GM23248 (cell line): ENCODE measurements around the gene NFATC3. TPM values are rescaled to one million over a fixed set of nuclear protein-coding genes. Genes with fewer than 3 reads are reported as not detected.

Experiments used
- DNase-seq: peaks from one replicate; pipeline ENCODE4 v3.0.0-alpha.2; 2015
- H2AFZ ChIP-seq: fragments of 200-600 bp; sonication (generic); 2 replicates; pipeline ENCODE4 v1.6.1; 2016; ENCODE audit warnings: antibody characterized with exemption
- H3F3A ChIP-seq: fragments of 200-600 bp; sonication (generic); 2 replicates; pipeline ENCODE4 v1.6.1; 2016; ENCODE audit warnings: mild to moderate bottlenecking, antibody characterized with exemption, mixed run types; ENCODE audit not compliant: insufficient read depth
- H3K27ac ChIP-seq: fragments of 200-600 bp; sonication (generic); 2 replicates; pipeline ENCODE4 v1.5.1; 2016; ENCODE audit warnings: mild to moderate bottlenecking
- H3K27me3 ChIP-seq: fragments of 200-600 bp; sonication (generic); replicated peaks from 2 replicates; pipeline ENCODE4 v1.6.1; 2016; ENCODE audit warnings: mild to moderate bottlenecking; ENCODE audit not compliant: insufficient read depth
- H3K36me3 ChIP-seq: fragments of 200-600 bp; sonication (generic); 2 replicates; pipeline ENCODE4 v1.6.1; 2016; ENCODE audit warnings: low read depth, mild to moderate bottlenecking
- H3K4me1 ChIP-seq: fragments of 200-600 bp; sonication (generic); 2 replicates; pipeline ENCODE4 v1.6.1; 2016; ENCODE audit warnings: mild to moderate bottlenecking; ENCODE audit not compliant: insufficient read depth
- H3K4me2 ChIP-seq: fragments of 200-600 bp; sonication (generic); one replicate; pipeline ENCODE4 v1.6.1; 2016; ENCODE audit warnings: mild to moderate bottlenecking; ENCODE audit not compliant: unreplicated experiment
- H3K4me3 ChIP-seq: fragments of 200-600 bp; sonication (generic); 2 replicates; pipeline ENCODE4 v1.5.1; 2016; ENCODE audit warnings: mild to moderate bottlenecking
- H3K79me2 ChIP-seq: fragments of 200-600 bp; sonication (generic); 2 replicates; pipeline ENCODE4 v1.6.1; 2016; ENCODE audit warnings: mild to moderate bottlenecking; ENCODE audit not compliant: insufficient read depth
- H3K9ac ChIP-seq: fragments of 200-600 bp; sonication (generic); 2 replicates; pipeline ENCODE4 v1.6.1; 2016; ENCODE audit warnings: mild to moderate bottlenecking
- H3K9me2 ChIP-seq: fragments of 200-600 bp; sonication (generic); 2 replicates; pipeline ENCODE4 v1.6.1; 2016; ENCODE audit warnings: mixed run types, mild to moderate bottlenecking, moderate library complexity; ENCODE audit not compliant: insufficient read depth
- H3K9me3 ChIP-seq: fragments of 200-600 bp; sonication (generic); one replicate; pipeline ENCODE4 v1.6.1; 2017; ENCODE audit warnings: low read depth
- H4K20me1 ChIP-seq: fragments of 200-600 bp; sonication (generic); 2 replicates; pipeline ENCODE4 v1.6.0; 2016; ENCODE audit not compliant: insufficient read depth
- EZH2 ChIP-seq: fragments of 200-600 bp; sonication (generic); IDR thresholded peaks from 2 replicates; pipeline ENCODE4 v1.6.1; 2018; ENCODE audit warnings: antibody characterized with exemption, mild to moderate bottlenecking; ENCODE audit not compliant: insufficient read depth, poor library complexity, severe bottlenecking
- EZH2phosphoT487 ChIP-seq: fragments of 200-600 bp; sonication (generic); IDR thresholded peaks from 2 replicates; pipeline ENCODE4 v1.6.1; 2018; ENCODE audit warnings: antibody characterized with exemption, moderate library complexity, mild to moderate bottlenecking, low read depth; ENCODE audit not compliant: insufficient read depth
- WGBS, 2 experiments: methylation state at CpG; one replicate each; pipeline ENCODE4 v1.1.6; 2015 to 2017; ENCODE audit warnings: low lambda C conversion rate in 2 of 2, low coverage in 1 of 2; ENCODE audit errors: missing lambda C conversion rate in 2 of 2; 5-methylcytosine and 5-hydroxymethylcytosine counted together
- in situ Hi-C: fragments of 300-500 bp; cut with MboI; formaldehyde crosslinking; loops from 2 replicates; pipeline ENCODE4 v1.15.0; 2020
- polyA plus RNA-seq: library from polyadenylated mRNA; unstranded; fragments of >200 nt; fragmentation: Nextera tagmentation; extraction: Ambion mirVana; gene quantifications from 2 replicates; pipeline ENCODE4 v1.2.1, GENCODE V29; 2016
- total RNA-seq: library from RNA; depleted of rRNA; stranded (reverse); fragments of >200 nt; shearing (Covaris generic); gene quantifications from 2 replicates; pipeline ENCODE4 v1.2.3, GENCODE V29; 2014

NFATC3 gene
- total and polyA plus RNA-seq, 2 experiments from 2014 or later: 10.2 to 14.2 TPM

- H3K9me3 ChIP-seq: no peaks in the 10 kb centered on the region
- H3K79me2 ChIP-seq: no peaks in the 10 kb centered on the region
- DNase-seq: peak; percentile 48
- no peak overlapping the region for H3K9ac ChIP-seq
- H3K4me3 ChIP-seq: no peak overlapping the region
- H4K20me1 ChIP-seq: no peaks in the 10 kb centered on the region
- 0 out of 2 replicates have a peak, but pooled peaks cover 7% of the 10 kb centered on the region for H3F3A ChIP-seq
- H3K4me1 ChIP-seq: no peaks in the 10 kb centered on the region; the same call in 1 of the 2 replicates
- H3K36me3 ChIP-seq: peaks cover 6% of the 10 kb centered on the region; the same call in 1 of the 2 replicates
- no peak overlapping the region for H2AFZ ChIP-seq
- no peaks in the 10 kb centered on the region for H3K9me2 ChIP-seq
- WGBS, 2 experiments: 74 to 75% methylated on average over 2 of the region's 2 CpGs
- in situ Hi-C loops: no loop called here
- TF ChIP-seq EZH2phosphoT487: no peak
- no peak for TF ChIP-seq EZH2
- no peak overlapping the region for H3K27ac ChIP-seq
- no peaks in the 10 kb centered on the region for H3K27me3 ChIP-seq
- no peak overlapping the region for H3K4me2 ChIP-seq
Measured at GRCh38 chr16:68179196-68179795, 94.1 kb downstream of the NFATC3 start.

- DNase-seq: no peak
- Histone ChIP-seq H3K9ac (no peak overlapping the region), H3K36me3 (peaks cover 6% of the 10 kb centered on the region; the same call in 1 of the 2 replicates), H3K79me2 (no peaks in the 10 kb centered on the region), H3K9me3 (no peaks in the 10 kb centered on the region), H3F3A (0 out of 2 replicates have a peak, but pooled peaks cover 7% of the 10 kb centered on the region), H3K4me3 (no peak overlapping the region), H3K4me2 (no peak overlapping the region), H3K27ac (no peak overlapping the region), H3K4me1 (no peaks in the 10 kb centered on the region; the same call in 1 of the 2 replicates), H2AFZ (no peak overlapping the region), H4K20me1 (no peaks in the 10 kb centered on the region), H3K27me3 (no peaks in the 10 kb centered on the region), H3K9me2 (no peaks in the 10 kb centered on the region)
- in situ Hi-C loops: no loop called here
- 88 to 91% methylated on average over 4 of the region's 4 CpGs for WGBS, 2 experiments
- TF ChIP-seq EZH2phosphoT487: no peak
- TF ChIP-seq EZH2: no peak
Measured at GRCh38 chr16:68179855-68180254, 94.7 kb downstream of the NFATC3 start.

- DNase-seq: no peak
- WGBS, 2 experiments: 80 to 83% methylated on average over 3 of the region's 3 CpGs
Measured at GRCh38 chr16:68183046-68183445, 97.9 kb downstream of the NFATC3 start.

GRCh38 chr16:68186877-68187276, 101.7 kb downstream of the NFATC3 start:
- no peak for DNase-seq
- Histone ChIP-seq H3K4me2 (no peak overlapping the region), H4K20me1 (no peaks in the 10 kb centered on the region), H3K36me3 (no peaks in the 10 kb centered on the region), H3K27me3 (no peaks in the 10 kb centered on the region), H3K9me3 (no peaks in the 10 kb centered on the region), H3K9me2 (no peaks in the 10 kb centered on the region), H3K9ac (no peak overlapping the region), H2AFZ (no peak overlapping the region), H3K79me2 (no peaks in the 10 kb centered on the region), H3K27ac (no peak overlapping the region), H3K4me1 (no peaks in the 10 kb centered on the region), H3K4me3 (no peak overlapping the region), H3F3A (no peaks in the 10 kb centered on the region)
- in situ Hi-C loops: no loop called here
- WGBS, 2 experiments: 97 to 99% methylated on average over 7 of the region's 7 CpGs
- TF ChIP-seq EZH2phosphoT487: no peak
- TF ChIP-seq EZH2: no peak

More at GRCh38 chr16:68183046-68183445, 97.9 kb downstream of the NFATC3 start:
- Histone ChIP-seq H3K79me2 (no peaks in the 10 kb centered on the region), H3F3A (0 out of 2 replicates have a peak, but pooled peaks cover 7% of the 10 kb centered on the region), H3K4me1 (no peaks in the 10 kb centered on the region; the same call in 1 of the 2 replicates), H3K9me2 (no peaks in the 10 kb centered on the region), H3K36me3 (no peaks in the 10 kb centered on the region), H3K27ac (no peak overlapping the region), H3K9me3 (no peaks in the 10 kb centered on the region), H3K27me3 (no peaks in the 10 kb centered on the region), H3K9ac (no peak overlapping the region), H2AFZ (no peak overlapping the region), H4K20me1 (no peaks in the 10 kb centered on the region), H3K4me3 (no peak overlapping the region), H3K4me2 (no peak overlapping the region)
- TF ChIP-seq EZH2 (no peak), EZH2phosphoT487 (no peak)
- in situ Hi-C loops: no loop called here
